NCI-H1436 (cell line): Measurements from ENCODE around the gene SEMA5A.

Experiments
- DNase-seq: peaks from one replicate; lab custom pipeline; 2025; lab: John Stamatoyannopoulos, UW

Gene SEMA5A

GRCh38 chr5:9324348-9325077 lies 221.4 kb downstream of the SEMA5A start:
- DNase-seq: no peak

GRCh38 chr5:9320652-9321051 lies 225.2 kb downstream of the SEMA5A start:
- no peak for DNase-seq

- DNase-seq: no peak
These were observed 227.8 kb downstream of the SEMA5A start for GRCh38 chr5:9318031-9318430.

GRCh38 chr5:9316733-9317132 lies 229.1 kb downstream of the SEMA5A start:
- no peak for DNase-seq

GRCh38 chr5:9316041-9316440 lies 229.8 kb downstream of the SEMA5A start:
- no peak for DNase-seq

GRCh38 chr5:9314558-9314957 lies 231.3 kb downstream of the SEMA5A start:
- no peak for DNase-seq

GRCh38 chr5:9313751-9314150 lies 232.1 kb downstream of the SEMA5A start:
- DNase-seq: no peak

- DNase-seq: no peak
These were observed 238.7 kb downstream of the SEMA5A start for GRCh38 chr5:9307150-9307549.

GRCh38 chr5:9302218-9302617 lies 243.7 kb downstream of the SEMA5A start:
- DNase-seq: no peak

- no peak for DNase-seq
These were observed 244.7 kb downstream of the SEMA5A start for GRCh38 chr5:9301200-9301599.

- DNase-seq: no peak
These were observed 248.7 kb downstream of the SEMA5A start for GRCh38 chr5:9297134-9297533.

- no peak for DNase-seq
These were observed 250.4 kb downstream of the SEMA5A start for GRCh38 chr5:9295466-9295801.

- no peak for DNase-seq
These were observed 250.9 kb downstream of the SEMA5A start for GRCh38 chr5:9294793-9295465.

GRCh38 chr5:9288234-9288633 lies 257.6 kb downstream of the SEMA5A start:
- no peak for DNase-seq

GRCh38 chr5:9284781-9285307 lies 261.0 kb downstream of the SEMA5A start:
- no peak for DNase-seq

GRCh38 chr5:9284272-9284671 lies 261.6 kb downstream of the SEMA5A start:
- no peak for DNase-seq

- DNase-seq: no peak
These were observed 262.4 kb downstream of the SEMA5A start for GRCh38 chr5:9283473-9283872.

- DNase-seq: no peak
These were observed 262.9 kb downstream of the SEMA5A start for GRCh38 chr5:9283021-9283420.

- DNase-seq: no peak
These were observed 263.7 kb downstream of the SEMA5A start for GRCh38 chr5:9282211-9282610.

GRCh38 chr5:9279774-9280173 lies 266.1 kb downstream of the SEMA5A start:
- DNase-seq: no peak

GRCh38 chr5:9278921-9279603 lies 266.8 kb downstream of the SEMA5A start:
- DNase-seq: no peak

GRCh38 chr5:9269014-9269413 lies 276.9 kb downstream of the SEMA5A start:
- DNase-seq: no peak

- DNase-seq: no peak
These were observed 277.6 kb downstream of the SEMA5A start for GRCh38 chr5:9268226-9268625.
